GM12878 (cell line): Measurements from ENCODE around the gene ZNF44.
A peak's percentile ranks its signal among the peaks of the same experiment; 100 is the strongest.

Experiments used
- ASH2L ChIP-seq: fragments of 300-600, 200-600 bp; sonication (generic); IDR thresholded peaks from 2 replicates; pipeline ENCODE4 v1.6.1; 2017; ENCODE audit warnings: low read depth, mild to moderate bottlenecking, borderline replicate concordance
- ETV6 ChIP-seq, 2 experiments: fragments of 450-650 bp in 1 of 2; IDR thresholded peaks in 1 of 2; conservative IDR thresholded peaks in 1 of 2; 2 replicates each; pipeline ENCODE4 v1.6.1; 2014; ENCODE audit warnings: antibody characterized with exemption in 1 of 2, borderline replicate concordance in 1 of 2, low read depth in 1 of 2, mild to moderate bottlenecking in 1 of 2, moderate library complexity in 1 of 2
- PAX8 ChIP-seq: fragments of 450-650 bp; IDR thresholded peaks from 2 replicates; pipeline ENCODE4 v1.6.1; 2017; ENCODE audit warnings: mild to moderate bottlenecking, moderate library complexity
- POLR2A ChIP-seq: IDR thresholded peaks from 2 replicates; pipeline ENCODE4 v1.6.1; 2011; ENCODE audit warnings: low read depth, mild to moderate bottlenecking, low read length
- RAD21 ChIP-seq: IDR thresholded peaks from 2 replicates; pipeline ENCODE4 v1.6.1; 2011; ENCODE audit warnings: mild to moderate bottlenecking, low read depth, low read length, moderate library complexity; ENCODE audit not compliant: insufficient read depth
- SIN3A ChIP-seq: IDR thresholded peaks from 2 replicates; pipeline ENCODE4 v1.6.1; 2012; ENCODE audit warnings: low read depth, low read length, improper control_type of control experiment
- SIX5 ChIP-seq: IDR thresholded peaks from 2 replicates; pipeline ENCODE4 v1.6.1; 2011; ENCODE audit warnings: mild to moderate bottlenecking, low read depth, low read length, moderate library complexity; ENCODE audit not compliant: severe bottlenecking
- TARDBP ChIP-seq: IDR thresholded peaks from 2 replicates; pipeline ENCODE4 v1.6.1; 2016; ENCODE audit warnings: borderline replicate concordance
- TBL1XR1 ChIP-seq: IDR thresholded peaks from 2 replicates; pipeline ENCODE4 v1.6.1; 2012; ENCODE audit warnings: low read depth, low read length, improper control_type of control experiment
- ZNF274 ChIP-seq: IDR thresholded peaks from one replicate; pipeline ENCODE4 v1.8.0; 2011; ENCODE audit not compliant: insufficient read length, insufficient read depth
- TF ChIP-seq, protein P1 (sequence below): fragments of 450-650 bp; IDR thresholded peaks from 2 replicates; pipeline ENCODE4 v1.6.1; 2018; ENCODE audit warnings: mild to moderate bottlenecking, low read depth, moderate library complexity; ENCODE audit not compliant: partially characterized antibody
- TF ChIP-seq, protein P2 (sequence below): IDR thresholded peaks from 2 replicates; pipeline ENCODE4 v1.6.1; 2012; ENCODE audit warnings: low read depth, low read length, improper control_type of control experiment
- TF ChIP-seq, protein P3 (sequence below): IDR thresholded peaks from 2 replicates; pipeline ENCODE4 v1.6.1; 2011; ENCODE audit warnings: low read depth, low read length, improper control_type of control experiment, borderline replicate concordance
- TF ChIP-seq, protein P4 (sequence below): IDR thresholded peaks from 2 replicates; pipeline ENCODE4 v1.6.1; 2012; ENCODE audit warnings: mild to moderate bottlenecking, low read depth, low read length

DNA sequence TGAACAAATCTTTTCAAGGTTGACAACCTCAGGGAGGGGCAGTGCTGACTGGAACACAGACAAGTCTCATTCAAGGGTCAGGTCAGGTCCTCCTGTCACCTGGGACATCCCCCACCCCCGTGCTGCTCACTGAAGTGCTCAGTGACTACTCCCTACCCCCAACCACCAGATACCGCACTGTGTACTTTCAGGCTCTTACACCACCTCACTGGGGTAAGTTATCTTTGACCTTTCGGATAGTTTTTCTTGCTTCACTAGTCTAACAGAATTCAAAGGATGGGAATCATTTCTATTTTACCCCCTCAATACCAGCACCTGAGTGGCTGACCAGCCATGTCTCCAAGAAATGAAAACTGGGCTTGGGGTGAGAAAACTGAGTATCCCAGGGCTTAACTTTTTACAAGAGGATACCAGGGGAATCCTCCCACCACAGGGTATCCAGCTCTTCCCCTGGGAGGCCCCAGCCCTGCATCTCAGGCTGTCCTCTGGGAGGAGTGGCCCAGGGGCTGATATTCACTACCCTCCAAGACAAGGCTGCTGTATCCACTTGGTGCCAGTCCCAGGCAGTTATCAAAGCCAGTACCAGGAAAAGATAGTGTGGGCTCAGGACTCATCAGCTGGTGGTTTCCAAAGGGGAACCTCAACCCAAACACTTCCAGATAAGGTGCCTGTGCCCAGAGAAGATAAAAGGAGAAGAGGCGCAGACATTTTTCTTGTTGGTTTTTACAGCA lies 36.7 kb upstream of the ZNF44 start:
- no peak for TF ChIP-seq TARDBP
- no peak for TF ChIP-seq SIX5
- TF ChIP-seq ETV6 (conservative IDR thresholded peaks at IDR 0.05 in 1 of 2, IDR thresholded peaks at IDR 0.05 in 1 of 2; ENCODE audit: borderline replicate concordance in 1 of 2, low read depth in 1 of 2), result peak in 1 of 2 experiments; percentile 29; a peak in 1 of 4 replicates
- TF ChIP-seq POLR2A, result 0 out of 2 replicates have a peak, but pooled peaks have one; percentile 34
- peak; percentile 6; the same call in 1 of the 2 replicates for TF ChIP-seq RAD21
- TF ChIP-seq, protein P1, sequence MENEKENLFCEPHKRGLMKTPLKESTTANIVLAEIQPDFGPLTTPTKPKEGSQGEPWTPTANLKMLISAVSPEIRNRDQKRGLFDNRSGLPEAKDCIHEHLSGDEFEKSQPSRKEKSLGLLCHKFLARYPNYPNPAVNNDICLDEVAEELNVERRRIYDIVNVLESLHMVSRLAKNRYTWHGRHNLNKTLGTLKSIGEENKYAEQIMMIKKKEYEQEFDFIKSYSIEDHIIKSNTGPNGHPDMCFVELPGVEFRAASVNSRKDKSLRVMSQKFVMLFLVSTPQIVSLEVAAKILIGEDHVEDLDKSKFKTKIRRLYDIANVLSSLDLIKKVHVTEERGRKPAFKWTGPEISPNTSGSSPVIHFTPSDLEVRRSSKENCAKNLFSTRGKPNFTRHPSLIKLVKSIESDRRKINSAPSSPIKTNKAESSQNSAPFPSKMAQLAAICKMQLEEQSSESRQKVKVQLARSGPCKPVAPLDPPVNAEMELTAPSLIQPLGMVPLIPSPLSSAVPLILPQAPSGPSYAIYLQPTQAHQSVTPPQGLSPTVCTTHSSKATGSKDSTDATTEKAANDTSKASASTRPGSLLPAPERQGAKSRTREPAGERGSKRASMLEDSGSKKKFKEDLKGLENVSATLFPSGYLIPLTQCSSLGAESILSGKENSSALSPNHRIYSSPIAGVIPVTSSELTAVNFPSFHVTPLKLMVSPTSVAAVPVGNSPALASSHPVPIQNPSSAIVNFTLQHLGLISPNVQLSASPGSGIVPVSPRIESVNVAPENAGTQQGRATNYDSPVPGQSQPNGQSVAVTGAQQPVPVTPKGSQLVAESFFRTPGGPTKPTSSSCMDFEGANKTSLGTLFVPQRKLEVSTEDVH, result no peak
- TF ChIP-seq, protein P2, sequence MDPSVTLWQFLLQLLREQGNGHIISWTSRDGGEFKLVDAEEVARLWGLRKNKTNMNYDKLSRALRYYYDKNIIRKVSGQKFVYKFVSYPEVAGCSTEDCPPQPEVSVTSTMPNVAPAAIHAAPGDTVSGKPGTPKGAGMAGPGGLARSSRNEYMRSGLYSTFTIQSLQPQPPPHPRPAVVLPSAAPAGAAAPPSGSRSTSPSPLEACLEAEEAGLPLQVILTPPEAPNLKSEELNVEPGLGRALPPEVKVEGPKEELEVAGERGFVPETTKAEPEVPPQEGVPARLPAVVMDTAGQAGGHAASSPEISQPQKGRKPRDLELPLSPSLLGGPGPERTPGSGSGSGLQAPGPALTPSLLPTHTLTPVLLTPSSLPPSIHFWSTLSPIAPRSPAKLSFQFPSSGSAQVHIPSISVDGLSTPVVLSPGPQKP, result no peak
- TF ChIP-seq, protein P3, sequence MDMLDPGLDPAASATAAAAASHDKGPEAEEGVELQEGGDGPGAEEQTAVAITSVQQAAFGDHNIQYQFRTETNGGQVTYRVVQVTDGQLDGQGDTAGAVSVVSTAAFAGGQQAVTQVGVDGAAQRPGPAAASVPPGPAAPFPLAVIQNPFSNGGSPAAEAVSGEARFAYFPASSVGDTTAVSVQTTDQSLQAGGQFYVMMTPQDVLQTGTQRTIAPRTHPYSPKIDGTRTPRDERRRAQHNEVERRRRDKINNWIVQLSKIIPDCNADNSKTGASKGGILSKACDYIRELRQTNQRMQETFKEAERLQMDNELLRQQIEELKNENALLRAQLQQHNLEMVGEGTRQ, result no peak
- no peak for TF ChIP-seq SIN3A
- TF ChIP-seq PAX8, result no peak
- TF ChIP-seq, protein P4, sequence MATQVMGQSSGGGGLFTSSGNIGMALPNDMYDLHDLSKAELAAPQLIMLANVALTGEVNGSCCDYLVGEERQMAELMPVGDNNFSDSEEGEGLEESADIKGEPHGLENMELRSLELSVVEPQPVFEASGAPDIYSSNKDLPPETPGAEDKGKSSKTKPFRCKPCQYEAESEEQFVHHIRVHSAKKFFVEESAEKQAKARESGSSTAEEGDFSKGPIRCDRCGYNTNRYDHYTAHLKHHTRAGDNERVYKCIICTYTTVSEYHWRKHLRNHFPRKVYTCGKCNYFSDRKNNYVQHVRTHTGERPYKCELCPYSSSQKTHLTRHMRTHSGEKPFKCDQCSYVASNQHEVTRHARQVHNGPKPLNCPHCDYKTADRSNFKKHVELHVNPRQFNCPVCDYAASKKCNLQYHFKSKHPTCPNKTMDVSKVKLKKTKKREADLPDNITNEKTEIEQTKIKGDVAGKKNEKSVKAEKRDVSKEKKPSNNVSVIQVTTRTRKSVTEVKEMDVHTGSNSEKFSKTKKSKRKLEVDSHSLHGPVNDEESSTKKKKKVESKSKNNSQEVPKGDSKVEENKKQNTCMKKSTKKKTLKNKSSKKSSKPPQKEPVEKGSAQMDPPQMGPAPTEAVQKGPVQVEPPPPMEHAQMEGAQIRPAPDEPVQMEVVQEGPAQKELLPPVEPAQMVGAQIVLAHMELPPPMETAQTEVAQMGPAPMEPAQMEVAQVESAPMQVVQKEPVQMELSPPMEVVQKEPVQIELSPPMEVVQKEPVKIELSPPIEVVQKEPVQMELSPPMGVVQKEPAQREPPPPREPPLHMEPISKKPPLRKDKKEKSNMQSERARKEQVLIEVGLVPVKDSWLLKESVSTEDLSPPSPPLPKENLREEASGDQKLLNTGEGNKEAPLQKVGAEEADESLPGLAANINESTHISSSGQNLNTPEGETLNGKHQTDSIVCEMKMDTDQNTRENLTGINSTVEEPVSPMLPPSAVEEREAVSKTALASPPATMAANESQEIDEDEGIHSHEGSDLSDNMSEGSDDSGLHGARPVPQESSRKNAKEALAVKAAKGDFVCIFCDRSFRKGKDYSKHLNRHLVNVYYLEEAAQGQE, result no peak
- no peak for TF ChIP-seq ZNF274
- TF ChIP-seq ASH2L, result no peak
- peak; percentile 82 for TF ChIP-seq TBL1XR1
